ENCODE data around the gene NHSL2. TPM values are rescaled to one million over a fixed set of nuclear protein-coding genes. Genes with fewer than 3 reads are reported as not detected.

Gene NHSL2
- total RNA-seq, 4 donors from 2014 or later, result 16.2 to 26.5 (median 23.0) TPM

- no peak for TF ChIP-seq POLR2A (IDR thresholded peaks at IDR 0.05)
- TF ChIP-seq EP300 (IDR thresholded peaks at IDR 0.05), result no peak
- TF ChIP-seq CTCF (IDR thresholded peaks at IDR 0.05), result no peak
- WGBS, 2 donors, result 59 to 69% methylated on average over 7 to 8 of the region's 9 CpGs
- DNase-seq (ENCODE audit: low spot score in 2 of 2), result no peak
- Histone ChIP-seq H3K36me3 (no peaks in the 10 kb centered on the region), H3K4me3 (no peak overlapping the region), H3K9me3 (no peaks in the 10 kb centered on the region), H3K4me1 (peaks cover 0 to 25% (median 0%) of the 10 kb centered on the region in 4 donors), H3K27me3 (peaks cover 0 to 5% of the 10 kb centered on the region in 2 donors), H3K27ac (no peak overlapping the region)
Observed at GRCh38 chrX:72045552-72046277, 135.1 kb downstream of the NHSL2 start.

GRCh38 chrX:72046447-72046846 lies 135.8 kb downstream of the NHSL2 start:
- no peak for TF ChIP-seq CTCF (IDR thresholded peaks at IDR 0.05)
- no peak for TF ChIP-seq EP300 (IDR thresholded peaks at IDR 0.05)
- H3K9me3 ChIP-seq, result no peaks in the 10 kb centered on the region
- H3K27me3 ChIP-seq, result peaks cover 0 to 5% of the 10 kb centered on the region in 2 donors
- H3K27ac ChIP-seq, result no peak overlapping the region
- 65 to 79% methylated on average over 3 to 6 of the region's 6 CpGs for WGBS, 2 donors
- no peak overlapping the region for H3K4me3 ChIP-seq
- peaks cover 0 to 19% (median 0%) of the 10 kb centered on the region in 4 donors for H3K4me1 ChIP-seq
- H3K36me3 ChIP-seq, result no peaks in the 10 kb centered on the region
- DNase-seq (ENCODE audit: low spot score in 2 of 2), result no peak

GRCh38 chrX:72048510-72049455 lies 138.1 kb downstream of the NHSL2 start:
- H3K36me3 ChIP-seq, result no peaks in the 10 kb centered on the region
- H3K4me3 ChIP-seq, result no peak overlapping the region
- no peak for TF ChIP-seq CTCF (IDR thresholded peaks at IDR 0.05)
- no peak for TF ChIP-seq EP300 (IDR thresholded peaks at IDR 0.05)
- no peak for TF ChIP-seq POLR2A (IDR thresholded peaks at IDR 0.05)
- H3K27me3 ChIP-seq, result peaks cover 0 to 5% of the 10 kb centered on the region in 2 donors
- no peak for DNase-seq (ENCODE audit: low spot score in 2 of 2)
- no peak overlapping the region for H3K27ac ChIP-seq
- peaks cover 0 to 13% (median 0%) of the 10 kb centered on the region in 4 donors for H3K4me1 ChIP-seq
- no peaks in the 10 kb centered on the region for H3K9me3 ChIP-seq
- 63 to 81% methylated on average over 8 of the region's 8 CpGs for WGBS, 2 donors

GRCh38 chrX:72050011-72050410 lies 139.4 kb downstream of the NHSL2 start:
- WGBS, 2 donors, result 33 to 54% methylated on average over 5 of the region's 5 CpGs

More at GRCh38 chrX:72050011-72050410, 139.4 kb downstream of the NHSL2 start:
- Histone ChIP-seq H3K27me3 (peaks cover 0 to 1% of the 10 kb centered on the region in 2 donors), H3K9me3 (no peaks in the 10 kb centered on the region), H3K36me3 (no peaks in the 10 kb centered on the region), H3K4me1 (peaks cover 0 to 12% (median 0%) of the 10 kb centered on the region in 4 donors), H3K27ac (no peak overlapping the region), H3K4me3 (no peak overlapping the region)
- TF ChIP-seq CTCF (IDR thresholded peaks at IDR 0.05), result no peak
- no peak for TF ChIP-seq POLR2A (IDR thresholded peaks at IDR 0.05)
- no peak for TF ChIP-seq EP300 (IDR thresholded peaks at IDR 0.05)
- no peak for DNase-seq (ENCODE audit: low spot score in 2 of 2)
